Thyroid gland (tissue), 4 donors: Measurements from ENCODE around the gene FKBP1A.

Experiments used
- CTCF ChIP-seq, 6 experiments: fragments of 200-600 bp in 3 of 6; fragments of 450-650 bp in 3 of 6; sonication (generic) in 3 of 6; IDR thresholded peaks; one replicate each; pipeline ENCODE4 v1.5.1; 2016 to 2019; ENCODE audit warnings: antibody characterized with exemption in 6 of 6, mild to moderate bottlenecking in 2 of 6, inconsistent platforms in 1 of 6, moderate library complexity in 1 of 6
- POLR2A ChIP-seq, 2 donors: fragments of 450-650 bp; IDR thresholded peaks; one replicate each; pipeline ENCODE4 v1.6.1; 2017; ENCODE audit warnings: antibody characterized with exemption in 2 of 2, mild to moderate bottlenecking in 2 of 2, moderate library complexity in 1 of 2

DNA sequence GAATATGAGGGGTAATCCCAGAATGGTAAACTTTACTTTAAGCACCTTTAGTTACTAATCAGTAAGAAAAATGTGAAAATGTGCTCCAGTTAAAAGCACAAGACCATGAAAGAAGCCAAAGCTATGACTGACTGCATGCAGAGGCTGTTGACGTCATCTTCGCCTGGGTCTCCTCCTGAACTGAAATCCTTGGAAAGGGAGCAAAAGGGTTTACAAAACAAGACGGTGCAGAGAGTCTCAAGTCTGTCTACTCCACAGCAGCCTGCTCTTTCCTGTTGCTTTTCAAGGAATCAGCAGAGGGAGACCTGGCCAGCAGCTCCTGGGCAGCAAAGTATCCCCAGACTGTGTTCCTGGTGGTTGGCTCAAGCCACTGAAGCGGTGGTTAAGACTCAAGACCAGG is 10.2 kb downstream of the FKBP1A start:
- TF ChIP-seq POLR2A (IDR thresholded peaks at IDR 0.05), result no peak
- no peak for TF ChIP-seq CTCF (IDR thresholded peaks at IDR 0.05)
